ENCODE results near the gene NECAB3.

DNA sequence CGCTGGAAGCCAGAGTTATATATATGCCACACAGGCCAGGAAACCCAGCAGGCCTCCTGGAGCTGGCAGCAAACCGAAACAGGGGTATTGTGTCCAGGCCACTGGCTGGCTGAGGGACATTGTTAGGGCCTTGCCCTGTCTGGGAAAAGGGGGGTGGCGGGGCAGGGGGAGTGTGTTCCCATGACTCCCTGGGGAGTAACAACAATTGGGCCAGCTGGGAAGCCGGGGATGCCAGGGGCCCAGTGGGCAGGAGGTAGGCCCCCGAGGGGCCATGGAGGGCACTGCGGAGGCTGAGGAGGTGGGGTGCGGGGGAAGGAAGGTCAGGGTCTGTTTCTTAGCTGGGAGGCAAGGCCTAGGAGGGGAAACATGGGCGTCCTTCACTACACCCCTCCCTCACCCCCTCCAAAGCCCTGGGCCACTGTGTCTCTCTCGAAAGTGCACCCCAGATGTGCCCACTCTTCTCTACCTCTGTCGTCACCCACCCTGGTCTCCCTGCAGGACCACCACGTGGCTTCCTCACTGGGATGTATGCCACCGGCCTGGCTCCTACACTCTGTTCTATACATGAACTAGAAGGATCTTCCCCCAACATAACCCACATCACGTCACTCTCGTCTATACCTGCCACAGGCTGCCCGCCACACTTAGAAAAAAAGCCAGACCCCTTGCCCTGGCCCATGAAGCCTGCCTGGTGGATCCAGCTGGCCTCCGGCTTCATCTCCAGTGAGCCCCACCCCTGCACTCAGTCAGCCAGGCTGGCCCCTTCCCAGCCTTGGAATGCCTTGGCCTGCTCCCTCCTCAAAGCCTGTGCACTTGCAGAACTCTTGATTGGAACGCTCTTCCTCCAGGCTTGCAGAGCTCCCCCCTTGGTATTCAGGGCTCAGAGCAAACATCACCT, 19.8 kb upstream of the NECAB3 start:
- TF ChIP-seq ZNF274 (IDR thresholded peaks at IDR 0.05; ENCODE audit: low read depth, low read length) (no peak), YY1 (IDR thresholded peaks at IDR 0.05; ENCODE audit: insufficient read depth, insufficient read length) (no peak)
